PC-3 (cell line): ENCODE data around the gene PIERCE2. TPM values are rescaled to one million over a fixed set of nuclear protein-coding genes. Genes with fewer than 3 reads are reported as not detected.

ENCODE experiments used
- ATAC-seq: fragments of 200-7000 bp; cut with Tn5 transposase; 2 replicates; pipeline ENCODE4 v1.9.1; 2020; ENCODE audit warnings: mild to moderate bottlenecking, moderate library complexity
- BruUV-seq: library from RNA; stranded (reverse); fragments of 400-500 nt; replicated peaks from 2 replicates; lab custom pipeline; 2021; lab: Mats Ljungman, UMichigan
- CTCF ChIA-PET: fragments of 300-600 bp; sonication (Branson Sonifier 250); formaldehyde crosslinking; loops from one replicate; lab custom pipeline; 2022; ENCODE audit warnings: antibody characterized with exemption; lab: Charles Lee
- POLR2A ChIA-PET: fragments of 300-600 bp; sonication (Branson Sonifier 250); formaldehyde crosslinking; loops from one replicate; lab custom pipeline; 2022; ENCODE audit warnings: antibody characterized with exemption; ENCODE audit not compliant: unreplicated experiment; lab: Charles Lee
- DNase-seq: peaks from one replicate; pipeline ENCODE4 v3.0.0-alpha.2; 2015
- H2AFZ ChIP-seq: fragments of 300-600 bp; sonication (generic); 2 replicates; pipeline ENCODE4 v1.6.0; 2016; ENCODE audit warnings: antibody characterized with exemption, low read length
- H3F3A ChIP-seq: fragments of 300-600 bp; sonication (generic); one replicate; pipeline ENCODE4 v1.6.0; 2017; ENCODE audit warnings: antibody characterized with exemption, low read length, control low read depth, mild to moderate bottlenecking; ENCODE audit not compliant: unreplicated experiment
- H3K27ac ChIP-seq: fragments of 300-600 bp; sonication (generic); 2 replicates; pipeline ENCODE4 v1.5.1; 2016; ENCODE audit warnings: mild to moderate bottlenecking, low read length
- H3K27me3 ChIP-seq: fragments of 300-600 bp; sonication (generic); 2 replicates; pipeline ENCODE4 v1.6.1; 2016; ENCODE audit warnings: low read length, mixed read lengths
- H3K36me3 ChIP-seq: fragments of 300-600 bp; sonication (generic); 2 replicates; pipeline ENCODE4 v1.6.1; 2016; ENCODE audit warnings: low read depth, mixed run types, low read length, mixed read lengths
- H3K4me1 ChIP-seq: fragments of 300-600 bp; sonication (generic); 2 replicates; pipeline ENCODE4 v1.5.1; 2016; ENCODE audit warnings: low read length; ENCODE audit not compliant: insufficient read depth
- H3K4me2 ChIP-seq: fragments of 300-600 bp; sonication (generic); 2 replicates; pipeline ENCODE4 v1.6.0; 2016; ENCODE audit warnings: low read length
- H3K4me3 ChIP-seq: fragments of 300-600 bp; sonication (generic); 2 replicates; pipeline ENCODE4 v1.5.1; 2016; ENCODE audit warnings: mild to moderate bottlenecking, low read length, mixed read lengths
- H3K79me2 ChIP-seq: fragments of 300-600 bp; sonication (generic); 2 replicates; pipeline ENCODE4 v1.6.1; 2017; ENCODE audit warnings: low read length, mixed read lengths
- H3K9ac ChIP-seq: fragments of 300-600 bp; sonication (generic); 2 replicates; pipeline ENCODE4 v1.6.0; 2016; ENCODE audit warnings: mild to moderate bottlenecking, low read length
- H3K9me2 ChIP-seq: fragments of 300-600 bp; sonication (generic); replicated peaks from 2 replicates; pipeline ENCODE4 v1.6.1; 2016; ENCODE audit warnings: mixed run types, low read length, mixed read lengths
- H3K9me3 ChIP-seq: fragments of 300-600 bp; sonication (generic); 2 replicates; pipeline ENCODE4 v1.6.1; 2016; ENCODE audit warnings: low read length, mixed read lengths
- H4K20me1 ChIP-seq: fragments of 300-600 bp; sonication (generic); 2 replicates; pipeline ENCODE4 v1.6.1; 2016; ENCODE audit warnings: low read length, mixed read lengths
- EZH2 ChIP-seq: fragments of 300-600 bp; sonication (generic); IDR thresholded peaks from one replicate; pipeline ENCODE4 v1.6.1; 2017; ENCODE audit warnings: antibody characterized with exemption, mild to moderate bottlenecking, low read length; ENCODE audit not compliant: unreplicated experiment
- EZH2phosphoT487 ChIP-seq: fragments of 300-600 bp; sonication (generic); IDR thresholded peaks from 2 replicates; pipeline ENCODE4 v1.6.1; 2018; ENCODE audit warnings: mild to moderate bottlenecking, antibody characterized with exemption, low read length, borderline replicate concordance
- intact Hi-C: fragments of 100-400 bp; cut with micrococcal nuclease; formaldehyde crosslinking; loops from 2 replicates; pipeline ENCODE4 v1.9.0; 2023
- total RNA-seq: library from RNA; depleted of rRNA; stranded (reverse); fragments of >200 nt; gene quantifications from 2 replicates; pipeline ENCODE4 v1.2.3, GENCODE V29; 2014
- TF ChIP-seq, protein P1 (sequence below): fragments of 300-600 bp; sonication (generic); conservative IDR thresholded peaks from 2 replicates; pipeline ENCODE4 v1.5.1; 2017; ENCODE audit warnings: antibody characterized with exemption, low read depth, mild to moderate bottlenecking, low read length

The PIERCE2 gene
- total RNA-seq, 1 experiment from 2014 or later: 3.1 TPM

DNA sequence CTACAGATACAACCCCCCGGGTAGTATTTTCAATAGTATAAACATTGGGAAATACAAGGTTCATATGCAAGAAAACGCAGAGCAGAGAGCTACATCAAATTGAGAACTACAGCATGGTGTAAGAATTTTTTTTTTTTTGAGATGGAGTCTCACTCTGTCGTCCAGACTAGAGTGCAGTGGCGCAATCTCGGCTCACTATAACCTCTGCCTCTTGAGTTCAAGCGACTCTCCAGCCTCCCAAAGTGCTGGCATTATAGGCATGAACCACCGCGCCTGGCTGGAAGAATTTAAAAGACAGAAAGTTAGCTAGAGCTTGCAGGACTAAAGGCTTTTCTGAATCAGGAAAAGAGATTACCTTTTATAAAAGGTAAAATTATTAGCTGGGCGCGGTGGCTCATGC lies 47.2 kb upstream of the PIERCE2 start:
- no peaks in the 10 kb centered on the region for H3K27me3 ChIP-seq
- no peak for DNase-seq
- no peak overlapping the region for H3K27ac ChIP-seq
- H2AFZ ChIP-seq: no peak overlapping the region
- H3K79me2 ChIP-seq: no peaks in the 10 kb centered on the region
- H3K4me1 ChIP-seq: peaks cover 18% of the 10 kb centered on the region; the same call in 1 of the 2 replicates
- ATAC-seq: no peak
- H3K4me2 ChIP-seq: no peak overlapping the region
- no peak overlapping the region for H3K4me3 ChIP-seq
- intact Hi-C loops: no loop called here
- POLR2A ChIA-PET: no interaction called here
- CTCF ChIA-PET: no interaction called here
- H3F3A ChIP-seq: no peaks in the 10 kb centered on the region
- no peaks in the 10 kb centered on the region for H4K20me1 ChIP-seq
- TF ChIP-seq EZH2phosphoT487 (no peak), EZH2 (no peak)
- TF ChIP-seq, protein P1, sequence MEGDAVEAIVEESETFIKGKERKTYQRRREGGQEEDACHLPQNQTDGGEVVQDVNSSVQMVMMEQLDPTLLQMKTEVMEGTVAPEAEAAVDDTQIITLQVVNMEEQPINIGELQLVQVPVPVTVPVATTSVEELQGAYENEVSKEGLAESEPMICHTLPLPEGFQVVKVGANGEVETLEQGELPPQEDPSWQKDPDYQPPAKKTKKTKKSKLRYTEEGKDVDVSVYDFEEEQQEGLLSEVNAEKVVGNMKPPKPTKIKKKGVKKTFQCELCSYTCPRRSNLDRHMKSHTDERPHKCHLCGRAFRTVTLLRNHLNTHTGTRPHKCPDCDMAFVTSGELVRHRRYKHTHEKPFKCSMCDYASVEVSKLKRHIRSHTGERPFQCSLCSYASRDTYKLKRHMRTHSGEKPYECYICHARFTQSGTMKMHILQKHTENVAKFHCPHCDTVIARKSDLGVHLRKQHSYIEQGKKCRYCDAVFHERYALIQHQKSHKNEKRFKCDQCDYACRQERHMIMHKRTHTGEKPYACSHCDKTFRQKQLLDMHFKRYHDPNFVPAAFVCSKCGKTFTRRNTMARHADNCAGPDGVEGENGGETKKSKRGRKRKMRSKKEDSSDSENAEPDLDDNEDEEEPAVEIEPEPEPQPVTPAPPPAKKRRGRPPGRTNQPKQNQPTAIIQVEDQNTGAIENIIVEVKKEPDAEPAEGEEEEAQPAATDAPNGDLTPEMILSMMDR: no peak
- H3K36me3 ChIP-seq: no peaks in the 10 kb centered on the region
- no peaks in the 10 kb centered on the region for H3K9me2 ChIP-seq
- BruUV-seq: no TSS peak
- H3K9ac ChIP-seq: no peak overlapping the region
- no peaks in the 10 kb centered on the region for H3K9me3 ChIP-seq

- peaks cover 13% of the 10 kb centered on the region; the same call in 1 of the 2 replicates for H3K4me1 ChIP-seq
- no peak overlapping the region for H2AFZ ChIP-seq
- POLR2A ChIA-PET: no interaction called here
- no peaks in the 10 kb centered on the region for H3F3A ChIP-seq
- no peaks in the 10 kb centered on the region for H3K9me2 ChIP-seq
- DNase-seq (no peak), ATAC-seq (no peak)
- no peak for TF ChIP-seq EZH2phosphoT487
- TF ChIP-seq, protein P1: no peak
- no peak for TF ChIP-seq EZH2
- H3K4me3 ChIP-seq: no peak overlapping the region
- no peaks in the 10 kb centered on the region for H3K27me3 ChIP-seq
- no peaks in the 10 kb centered on the region for H3K9me3 ChIP-seq
- no peaks in the 10 kb centered on the region for H3K79me2 ChIP-seq
- no peaks in the 10 kb centered on the region for H4K20me1 ChIP-seq
- BruUV-seq: no TSS peak
- no peak overlapping the region for H3K4me2 ChIP-seq
- no peaks in the 10 kb centered on the region for H3K36me3 ChIP-seq
- CTCF ChIA-PET: no interaction called here
- intact Hi-C loops: no loop called here
- H3K27ac ChIP-seq: no peak overlapping the region
- H3K9ac ChIP-seq: no peak overlapping the region
Observed at GRCh38 chr15:55362641-55363040, 45.7 kb upstream of the PIERCE2 start.

DNA sequence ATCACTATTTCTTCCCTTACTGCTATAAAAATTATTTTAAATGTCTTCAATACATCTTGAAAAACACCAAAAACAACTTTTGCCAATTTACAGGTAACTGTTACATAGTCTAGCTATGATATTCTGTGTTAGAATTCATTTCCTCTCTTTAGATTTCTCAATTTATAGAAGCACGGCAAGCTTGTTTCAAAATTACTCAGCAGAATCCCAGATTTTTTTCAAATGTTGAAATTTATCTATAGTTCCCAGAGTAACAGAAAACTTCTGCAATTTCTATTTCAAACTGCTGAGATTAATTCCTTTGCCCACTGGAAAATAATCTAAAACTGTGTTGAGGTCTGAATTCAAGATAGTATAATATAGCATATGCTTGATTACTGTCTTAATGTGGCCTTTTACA lies 41.3 kb upstream of the PIERCE2 start:
- no peak overlapping the region for H3K27ac ChIP-seq
- DNase-seq: no peak
- TF ChIP-seq EZH2: no peak
- no peak for TF ChIP-seq EZH2phosphoT487
- TF ChIP-seq, protein P1: no peak
- no peaks in the 10 kb centered on the region for H4K20me1 ChIP-seq
- no peak overlapping the region for H3K9ac ChIP-seq
- H2AFZ ChIP-seq: no peak overlapping the region
- no peaks in the 10 kb centered on the region for H3K4me1 ChIP-seq
- CTCF ChIA-PET: interaction anchor here (0.7 kb wide), 1 partner anchor 69 kb away, joined by 3 read pairs; no protein-coding TSS in a partner anchor
- no peak overlapping the region for H3K4me3 ChIP-seq
- no peak for ATAC-seq
- H3K9me3 ChIP-seq: no peaks in the 10 kb centered on the region
- intact Hi-C loops: no loop called here
- H3K4me2 ChIP-seq: no peak overlapping the region
- no peaks in the 10 kb centered on the region for H3K9me2 ChIP-seq
- no peaks in the 10 kb centered on the region for H3F3A ChIP-seq
- no peaks in the 10 kb centered on the region for H3K79me2 ChIP-seq
- no peaks in the 10 kb centered on the region for H3K27me3 ChIP-seq
- no peaks in the 10 kb centered on the region for H3K36me3 ChIP-seq
- BruUV-seq: no TSS peak
- POLR2A ChIA-PET: no interaction called here
